Measurements from ENCODE around the gene ADGRD1.

ADGRD1 gene

GRCh38 chr12:131176266-131176665 lies 222.6 kb downstream of the ADGRD1 start:
- no peak for DNase-seq

- no peak for DNase-seq
These were observed 223.2 kb downstream of the ADGRD1 start for GRCh38 chr12:131176926-131177325.

- no peak for DNase-seq
These were observed 223.9 kb downstream of the ADGRD1 start for GRCh38 chr12:131177599-131177998.

- no peak for DNase-seq
These were observed 233.9 kb downstream of the ADGRD1 start for GRCh38 chr12:131187602-131188001.

- no peak for DNase-seq
These were observed 234.7 kb downstream of the ADGRD1 start for GRCh38 chr12:131188131-131189050.

GRCh38 chr12:131189781-131190180 lies 236.1 kb downstream of the ADGRD1 start:
- DNase-seq, result no peak

- DNase-seq, result no peak
These were observed 237.3 kb downstream of the ADGRD1 start for GRCh38 chr12:131190965-131191364.

Data from suppressor macrophage (primary cell).